ENCODE results near the gene PELI2.

PELI2 gene

GRCh38 chr14:56129933-56130332 is 11.7 kb downstream of the PELI2 start:
- H3K4me3 ChIP-seq (IDR thresholded peaks at IDR 0.05; ENCODE audit: insufficient read depth, low read depth, low read length), result no peak overlapping the region
- no peaks in the 10 kb centered on the region for H3K79me2 ChIP-seq (ENCODE audit: insufficient read depth, low read depth)
- no peak overlapping the region for H3K9ac ChIP-seq
- H3K4me2 ChIP-seq, result no peak overlapping the region
- H3K27me3 ChIP-seq (ENCODE audit: insufficient read depth, low read depth), result no peaks in the 10 kb centered on the region
- no peaks in the 10 kb centered on the region for H4K20me1 ChIP-seq (ENCODE audit: insufficient read depth)
- TF ChIP-seq CTCF (conservative IDR thresholded peaks at IDR 0.05; ENCODE audit: low read depth, low read length), result no peak
- H3K27ac ChIP-seq, result no peak overlapping the region
- no peaks in the 10 kb centered on the region for H3K4me1 ChIP-seq (ENCODE audit: low read depth, poor library complexity, severe bottlenecking)
- no peak overlapping the region for H2AFZ ChIP-seq (ENCODE audit: low read depth)
- no peaks in the 10 kb centered on the region for H3K36me3 ChIP-seq (ENCODE audit: insufficient read depth)

DNA sequence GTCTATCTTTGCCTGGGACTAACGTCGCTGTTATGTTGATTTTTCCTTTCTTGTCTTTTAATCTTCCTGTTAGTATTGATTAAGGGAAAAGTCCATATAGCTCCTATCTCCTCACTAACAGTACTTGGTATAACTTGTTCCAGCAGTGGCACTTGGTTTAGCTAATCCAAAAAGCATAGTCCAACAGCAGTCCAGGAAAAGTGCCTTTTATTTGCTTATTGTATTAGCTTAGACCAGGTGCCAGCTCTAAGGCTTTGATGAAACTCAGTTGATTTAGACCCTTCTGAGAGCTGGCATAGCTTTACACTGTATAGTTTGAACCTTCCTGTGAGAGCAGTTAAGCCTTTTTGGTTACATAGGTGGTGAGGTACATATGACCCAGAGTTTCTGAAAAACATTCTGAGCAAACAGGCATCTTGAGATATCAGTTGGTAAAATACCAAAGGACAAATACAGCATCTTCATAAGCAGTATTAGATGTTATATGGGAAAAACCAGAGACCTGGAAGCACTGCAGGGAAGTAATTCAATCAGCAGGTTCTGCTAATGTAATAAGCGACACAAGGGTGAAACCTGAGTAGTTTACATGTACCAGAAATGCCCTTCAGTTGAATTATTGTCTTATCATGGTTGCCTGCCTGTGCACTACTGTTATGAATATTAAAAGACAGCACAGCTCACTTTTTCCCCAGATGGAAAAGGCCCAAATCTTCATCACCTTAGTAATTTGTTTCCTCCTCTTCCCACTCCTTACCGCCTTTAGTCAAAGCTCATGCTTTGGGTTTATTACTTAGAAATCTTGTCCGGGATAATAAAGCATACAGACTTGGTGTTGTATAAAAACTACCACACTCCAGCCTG is 13.0 kb downstream of the PELI2 start:
- Histone ChIP-seq H3K4me3 (IDR thresholded peaks at IDR 0.05; ENCODE audit: insufficient read depth, low read depth, low read length) (no peak overlapping the region), H3K4me2 (no peak overlapping the region), H3K79me2 (ENCODE audit: insufficient read depth, low read depth) (no peaks in the 10 kb centered on the region), H3K27me3 (ENCODE audit: insufficient read depth, low read depth) (no peaks in the 10 kb centered on the region), H2AFZ (ENCODE audit: low read depth) (no peak overlapping the region), H3K27ac (no peak overlapping the region), H3K9ac (no peak overlapping the region), H3K4me1 (ENCODE audit: low read depth, poor library complexity, severe bottlenecking) (no peaks in the 10 kb centered on the region), H4K20me1 (ENCODE audit: insufficient read depth) (no peaks in the 10 kb centered on the region), H3K36me3 (ENCODE audit: insufficient read depth) (no peaks in the 10 kb centered on the region)
- TF ChIP-seq CTCF (conservative IDR thresholded peaks at IDR 0.05; ENCODE audit: low read depth, low read length), result no peak

DNA sequence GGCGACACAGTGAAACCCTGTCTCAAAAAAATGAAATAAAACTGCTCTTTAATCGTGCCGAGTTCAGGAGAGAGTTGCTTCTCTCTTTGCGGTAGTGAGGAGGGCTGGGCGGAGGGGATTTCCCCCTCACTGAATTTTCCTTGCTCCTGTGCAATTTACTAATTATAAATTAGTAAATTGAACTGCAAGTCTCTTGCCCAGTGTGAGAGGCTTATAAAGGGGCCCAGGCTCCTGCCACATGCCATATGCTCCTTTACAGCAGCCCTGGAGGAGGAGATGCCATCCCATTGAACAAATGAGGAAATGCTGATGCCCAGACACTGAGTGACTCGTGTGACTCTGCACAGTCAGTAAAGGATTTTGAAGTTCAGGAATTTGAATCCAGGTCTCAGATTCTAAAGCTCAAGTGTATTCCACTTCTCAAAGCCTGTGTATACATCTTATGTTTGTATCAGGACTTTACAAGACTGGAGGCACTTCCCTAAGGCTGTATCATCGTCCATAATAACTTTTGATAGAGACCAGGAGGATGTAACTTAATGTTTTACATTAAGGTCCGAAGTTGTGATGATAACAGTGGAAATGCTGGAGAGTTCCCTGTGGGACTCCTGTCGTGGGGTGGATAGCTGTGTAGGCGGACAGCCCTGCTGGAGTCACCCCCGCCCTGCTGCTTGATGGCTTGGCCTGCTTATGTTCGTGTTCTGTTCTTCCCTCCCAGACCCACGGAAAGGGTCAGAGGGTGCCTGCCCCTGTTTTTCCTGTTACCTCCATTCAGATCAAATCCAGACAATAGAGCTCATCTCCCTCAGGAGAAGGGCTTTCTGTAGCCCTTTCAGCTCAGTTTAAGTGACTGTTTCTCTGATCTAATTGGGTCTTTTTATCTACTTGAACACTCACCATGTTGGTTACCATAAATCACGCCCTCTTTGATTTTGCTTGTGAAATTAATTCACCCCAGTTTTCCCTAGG is 13.9 kb downstream of the PELI2 start:
- no peaks in the 10 kb centered on the region for H3K36me3 ChIP-seq (ENCODE audit: insufficient read depth)
- no peak for TF ChIP-seq CTCF (conservative IDR thresholded peaks at IDR 0.05; ENCODE audit: low read depth, low read length)
- H3K27ac ChIP-seq, result no peak overlapping the region
- no peaks in the 10 kb centered on the region for H3K79me2 ChIP-seq (ENCODE audit: insufficient read depth, low read depth)
- no peak overlapping the region for H3K9ac ChIP-seq
- no peak overlapping the region for H3K4me2 ChIP-seq
- H3K4me1 ChIP-seq (ENCODE audit: low read depth, poor library complexity, severe bottlenecking), result no peaks in the 10 kb centered on the region
- H3K27me3 ChIP-seq (ENCODE audit: insufficient read depth, low read depth), result no peaks in the 10 kb centered on the region
- no peak overlapping the region for H3K4me3 ChIP-seq (IDR thresholded peaks at IDR 0.05; ENCODE audit: insufficient read depth, low read depth, low read length)
- H4K20me1 ChIP-seq (ENCODE audit: insufficient read depth), result no peaks in the 10 kb centered on the region
- no peak overlapping the region for H2AFZ ChIP-seq (ENCODE audit: low read depth)

- Histone ChIP-seq H3K4me1 (ENCODE audit: low read depth, poor library complexity, severe bottlenecking) (no peaks in the 10 kb centered on the region), H3K27me3 (ENCODE audit: insufficient read depth, low read depth) (no peaks in the 10 kb centered on the region), H3K9ac (no peak overlapping the region), H3K4me2 (no peak overlapping the region), H2AFZ (ENCODE audit: low read depth) (no peak overlapping the region), H3K4me3 (IDR thresholded peaks at IDR 0.05; ENCODE audit: insufficient read depth, low read depth, low read length) (no peak overlapping the region), H3K36me3 (ENCODE audit: insufficient read depth) (no peaks in the 10 kb centered on the region), H4K20me1 (ENCODE audit: insufficient read depth) (no peaks in the 10 kb centered on the region), H3K27ac (no peak overlapping the region), H3K79me2 (ENCODE audit: insufficient read depth, low read depth) (no peaks in the 10 kb centered on the region)
- TF ChIP-seq CTCF (conservative IDR thresholded peaks at IDR 0.05; ENCODE audit: low read depth, low read length), result no peak
These were observed 15.3 kb downstream of the PELI2 start for GRCh38 chr14:56133547-56133946.
